Caco-2 (cell line): ENCODE results near the gene PRLHR. TPM values are rescaled to one million over a fixed set of nuclear protein-coding genes. Genes with fewer than 3 reads are reported as not detected.

ENCODE experiments used
- BruUV-seq: library from RNA; stranded (reverse); fragments of 400-500 nt; replicated peaks from 2 replicates; lab custom pipeline; 2021; lab: Mats Ljungman, UMichigan
- CTCF ChIA-PET: fragments of 300-600 bp; sonication (Branson Sonifier 250); formaldehyde crosslinking; loops from one replicate; lab custom pipeline; 2022; ENCODE audit warnings: antibody characterized with exemption; lab: Charles Lee
- POLR2A ChIA-PET: fragments of 300-600 bp; sonication (Branson Sonifier 250); formaldehyde crosslinking; loops from one replicate; lab custom pipeline; 2022; ENCODE audit warnings: antibody characterized with exemption; lab: Charles Lee
- DNase-seq, 2 experiments: peaks; one replicate each; pipeline versions ENCODE4 v3.0.0 to v3.0.0-alpha.2; 2020 to 2022
- H3K27me3 ChIP-seq: replicated peaks from 2 replicates; pipeline ENCODE4 v1.6.0; 2011; ENCODE audit warnings: low read length; ENCODE audit not compliant: control insufficient read depth, insufficient read depth
- H3K36me3 ChIP-seq: 2 replicates; pipeline ENCODE4 v1.5.1; 2011; ENCODE audit warnings: low read length; ENCODE audit not compliant: control insufficient read depth, insufficient read depth
- H3K4me1 ChIP-seq: fragments of 250-450 bp; sonication (Bioruptor Pico); 2 replicates; pipeline ENCODE4 v1.5.1; 2020; ENCODE audit warnings: mild to moderate bottlenecking
- H3K4me3 ChIP-seq: 2 replicates; pipeline ENCODE4 v1.5.1; 2011; ENCODE audit warnings: low read depth, mild to moderate bottlenecking, control low read depth, low read length
- H3K9me3 ChIP-seq: fragments of 250-450 bp; sonication (Bioruptor Pico); 2 replicates; pipeline ENCODE4 v1.5.1; 2020; ENCODE audit warnings: mild to moderate bottlenecking, moderate library complexity
- H3K27ac Mint-ChIP-seq: one replicate; pipeline ENCODE4 v1.8.0; 2022; ENCODE audit warnings: mixed read lengths; ENCODE audit not compliant: unreplicated experiment
- H3K27me3 Mint-ChIP-seq: one replicate; pipeline ENCODE4 v1.8.0; 2022; ENCODE audit warnings: mixed read lengths; ENCODE audit not compliant: insufficient read depth, unreplicated experiment
- H3K36me3 Mint-ChIP-seq: one replicate; pipeline ENCODE4 v1.8.0; 2022; ENCODE audit warnings: mild to moderate bottlenecking, mixed read lengths; ENCODE audit not compliant: insufficient read depth, unreplicated experiment
- H3K4me1 Mint-ChIP-seq: one replicate; pipeline ENCODE4 v1.8.0; 2022; ENCODE audit warnings: low read depth, mixed read lengths; ENCODE audit not compliant: unreplicated experiment
- H3K4me3 Mint-ChIP-seq: one replicate; pipeline ENCODE4 v1.8.0; 2022; ENCODE audit warnings: mild to moderate bottlenecking, moderate library complexity, mixed read lengths; ENCODE audit not compliant: unreplicated experiment
- H3K9me3 Mint-ChIP-seq: one replicate; pipeline ENCODE4 v1.8.0; 2022; ENCODE audit warnings: mixed read lengths; ENCODE audit not compliant: unreplicated experiment
- CTCF ChIP-seq, 2 experiments: fragments of 200-600 bp in 1 of 2; IDR thresholded peaks; 1 replicate in 1 of 2; 2 replicates in 1 of 2; pipeline versions ENCODE4 v1.5.1 to v1.8.0; 2011 to 2022; ENCODE audit warnings: antibody characterized with exemption in 1 of 2, control low read depth in 1 of 2, inconsistent platforms in 1 of 2, low read depth in 1 of 2, low read length in 1 of 2, mild to moderate bottlenecking in 1 of 2, moderate library complexity in 1 of 2; ENCODE audit not compliant: insufficient read depth in 1 of 2, severe bottlenecking in 1 of 2, unreplicated experiment in 1 of 2
- intact Hi-C: fragments of 100-400 bp; cut with micrococcal nuclease; formaldehyde crosslinking; loops from one replicate; pipeline ENCODE4 v1.10.0; 2022; ENCODE audit not compliant: unreplicated experiment
- total RNA-seq: library from RNA; stranded (reverse); gene quantifications from 2 replicates; pipeline ENCODE4 v1.2.3, GENCODE V29; 2022

The PRLHR gene
- total RNA-seq, 1 experiment from 2014 or later: not detected

GRCh38 chr10:118584181-118584954, 11.1 kb downstream of the PRLHR start:
- ChIA-PET POLR2A (no interaction called here), CTCF (no interaction called here)
- Histone ChIP-seq H3K4me1 (no peaks in the 10 kb centered on the region), H3K4me3 (no peak overlapping the region), H3K27me3 (no peaks in the 10 kb centered on the region; the same call in 1 of the 2 replicates), H3K9me3 (0 out of 2 replicates have a peak, but pooled peaks cover 10% of the 10 kb centered on the region), H3K36me3 (no peaks in the 10 kb centered on the region)
- intact Hi-C loops: no loop called here
- H3K9me3 Mint-ChIP-seq: no peaks in the 10 kb centered on the region
- no peaks in the 10 kb centered on the region for H3K4me1 Mint-ChIP-seq
- H3K27ac Mint-ChIP-seq: no peak overlapping the region
- no peak for TF ChIP-seq CTCF (IDR thresholded peaks at IDR 0.05; ENCODE audit: insufficient read depth in 1 of 2, low read depth in 1 of 2, low read length in 1 of 2, severe bottlenecking in 1 of 2, unreplicated experiment in 1 of 2)
- H3K27me3 Mint-ChIP-seq: peaks cover 6% of the 10 kb centered on the region
- BruUV-seq: no TSS peak
- no peak overlapping the region for H3K4me3 Mint-ChIP-seq
- H3K36me3 Mint-ChIP-seq: no peaks in the 10 kb centered on the region
- DNase-seq: no peak

- no peaks in the 10 kb centered on the region for H3K4me1 Mint-ChIP-seq
- H3K27me3 Mint-ChIP-seq: peaks cover 6% of the 10 kb centered on the region
- no peak overlapping the region for H3K4me3 Mint-ChIP-seq
- Histone ChIP-seq H3K36me3 (no peaks in the 10 kb centered on the region), H3K9me3 (0 out of 2 replicates have a peak, but pooled peaks cover 10% of the 10 kb centered on the region), H3K4me3 (no peak overlapping the region), H3K27me3 (no peaks in the 10 kb centered on the region; the same call in 1 of the 2 replicates), H3K4me1 (no peaks in the 10 kb centered on the region)
- H3K27ac Mint-ChIP-seq: no peak overlapping the region
- ChIA-PET CTCF (no interaction called here), POLR2A (no interaction called here)
- no peak for TF ChIP-seq CTCF (IDR thresholded peaks at IDR 0.05; ENCODE audit: insufficient read depth in 1 of 2, low read depth in 1 of 2, low read length in 1 of 2, severe bottlenecking in 1 of 2, unreplicated experiment in 1 of 2)
- no TSS peak for BruUV-seq
- no peak for DNase-seq
- intact Hi-C loops: no loop called here
- no peaks in the 10 kb centered on the region for H3K9me3 Mint-ChIP-seq
- no peaks in the 10 kb centered on the region for H3K36me3 Mint-ChIP-seq
Measured at GRCh38 chr10:118583611-118584010, 11.8 kb downstream of the PRLHR start.

- intact Hi-C loops: no loop called here
- DNase-seq: no peak
- no peaks in the 10 kb centered on the region for H3K4me1 ChIP-seq
- no peak overlapping the region for H3K4me3 ChIP-seq
- H3K4me3 Mint-ChIP-seq: no peak overlapping the region
- H3K27ac Mint-ChIP-seq: no peak overlapping the region
- BruUV-seq: no TSS peak
- H3K36me3 ChIP-seq: no peaks in the 10 kb centered on the region
- no peaks in the 10 kb centered on the region for H3K27me3 ChIP-seq
- TF ChIP-seq CTCF (IDR thresholded peaks at IDR 0.05; ENCODE audit: insufficient read depth in 1 of 2, low read depth in 1 of 2, low read length in 1 of 2, severe bottlenecking in 1 of 2, unreplicated experiment in 1 of 2): no peak
- H3K4me1 Mint-ChIP-seq: no peaks in the 10 kb centered on the region
- ChIA-PET CTCF (no interaction called here), POLR2A (no interaction called here)
- no peaks in the 10 kb centered on the region for H3K27me3 Mint-ChIP-seq
- no peaks in the 10 kb centered on the region for H3K9me3 Mint-ChIP-seq
- H3K9me3 ChIP-seq: 0 out of 2 replicates have a peak, but pooled peaks cover 10% of the 10 kb centered on the region
- no peaks in the 10 kb centered on the region for H3K36me3 Mint-ChIP-seq
Measured at GRCh38 chr10:118582511-118582910, 12.9 kb downstream of the PRLHR start.
